Thyroid gland (tissue), 4 donors: Measurements from ENCODE around the gene CD1D. TPM values are rescaled to one million over a fixed set of nuclear protein-coding genes. Genes with fewer than 3 reads are reported as not detected.

Source experiments
- DNase-seq, 2 donors: peaks; one replicate each; pipeline ENCODE4 v3.0.0-alpha.2; 2019
- H3K27ac ChIP-seq, 3 donors: fragments of 200-600 bp; sonication (generic); 1 replicate in 2 of 3; 2 replicates in 1 of 3; pipeline ENCODE4 v1.5.1; 2016 to 2019; ENCODE audit warnings: mild to moderate bottlenecking in 1 of 3, moderate library complexity in 1 of 3
- H3K27me3 ChIP-seq: fragments of 200-600 bp; sonication (generic); one replicate; pipeline ENCODE4 v1.5.1; 2019
- H3K36me3 ChIP-seq, 2 donors: fragments of 200-600 bp; sonication (generic); one replicate each; pipeline ENCODE4 v1.5.1; 2016 to 2019
- H3K4me1 ChIP-seq, 2 donors: fragments of 200-600 bp; sonication (generic); one replicate each; pipeline ENCODE4 v1.5.1; 2017 to 2019
- H3K4me3 ChIP-seq, 3 donors: fragments of 200-600 bp; sonication (generic); replicated peaks in 1 of 3; 1 replicate in 2 of 3; 2 replicates in 1 of 3; pipeline ENCODE4 v1.5.1; 2016; ENCODE audit warnings: mild to moderate bottlenecking in 1 of 3
- H3K9me3 ChIP-seq: fragments of 200-600 bp; sonication (generic); one replicate; pipeline ENCODE4 v1.5.1; 2017
- POLR2A ChIP-seq, 2 donors: fragments of 450-650 bp; IDR thresholded peaks; one replicate each; pipeline ENCODE4 v1.6.1; 2017; ENCODE audit warnings: antibody characterized with exemption in 2 of 2, mild to moderate bottlenecking in 2 of 2, moderate library complexity in 1 of 2
- WGBS, 2 donors: methylation state at CpG; one replicate each; pipeline ENCODE4 v1.1.5; 2017; 5-methylcytosine and 5-hydroxymethylcytosine counted together
- intact Hi-C: fragments of 100-400 bp; cut with DNase I; formaldehyde crosslinking; loops from one replicate; pipeline ENCODE4 v1.15.1; 2023
- total RNA-seq, 4 donors: library from RNA; depleted of rRNA; stranded (reverse); fragments of >200 nt; gene quantifications; one replicate each; pipeline ENCODE4 v1.2.3, GENCODE V29; 2016
- TF ChIP-seq, protein P1 (sequence below), 6 experiments: fragments of 200-600 bp in 3 of 6; fragments of 450-650 bp in 3 of 6; sonication (generic) in 3 of 6; IDR thresholded peaks; one replicate each; pipeline ENCODE4 v1.5.1; 2016 to 2019; ENCODE audit warnings: antibody characterized with exemption in 6 of 6, mild to moderate bottlenecking in 2 of 6, inconsistent platforms in 1 of 6, moderate library complexity in 1 of 6

The CD1D gene
- total RNA-seq, 4 donors from 2014 or later = 0.45 to 2.8 (median 1.7) TPM

DNA sequence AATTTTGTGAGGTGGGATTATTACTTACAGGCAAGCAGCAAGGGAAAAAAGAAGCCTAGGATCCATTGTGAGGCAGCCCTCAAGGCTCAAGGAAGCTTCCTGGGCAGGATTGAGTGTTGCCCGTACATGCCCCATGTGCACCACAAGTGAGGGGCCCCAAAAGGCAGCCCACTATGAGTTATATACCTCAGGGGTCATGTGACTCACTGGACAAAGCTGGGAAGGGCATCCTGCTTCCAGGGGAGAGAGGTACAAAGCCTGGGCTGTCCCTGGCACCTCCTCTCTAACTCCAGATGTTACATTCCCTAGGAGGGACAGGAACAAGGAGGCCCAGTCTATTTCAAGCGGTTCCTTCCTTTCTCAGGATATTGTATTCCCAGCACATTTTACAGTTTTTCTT lies 34.0 kb upstream of the CD1D start:
- Histone ChIP-seq H3K27ac (peak overlapping the region in 2 of 3 donors; percentile 35 to 46), H3K4me3 (no peak overlapping the region), H3K36me3 (no peaks in the 10 kb centered on the region), H3K4me1 (peaks cover 0 to 7% of the 10 kb centered on the region in 2 donors), H3K9me3 (no peaks in the 10 kb centered on the region), H3K27me3 (no peaks in the 10 kb centered on the region)
- DNase-seq = no peak
- TF ChIP-seq POLR2A (IDR thresholded peaks at IDR 0.05) = no peak
- TF ChIP-seq, protein P1, sequence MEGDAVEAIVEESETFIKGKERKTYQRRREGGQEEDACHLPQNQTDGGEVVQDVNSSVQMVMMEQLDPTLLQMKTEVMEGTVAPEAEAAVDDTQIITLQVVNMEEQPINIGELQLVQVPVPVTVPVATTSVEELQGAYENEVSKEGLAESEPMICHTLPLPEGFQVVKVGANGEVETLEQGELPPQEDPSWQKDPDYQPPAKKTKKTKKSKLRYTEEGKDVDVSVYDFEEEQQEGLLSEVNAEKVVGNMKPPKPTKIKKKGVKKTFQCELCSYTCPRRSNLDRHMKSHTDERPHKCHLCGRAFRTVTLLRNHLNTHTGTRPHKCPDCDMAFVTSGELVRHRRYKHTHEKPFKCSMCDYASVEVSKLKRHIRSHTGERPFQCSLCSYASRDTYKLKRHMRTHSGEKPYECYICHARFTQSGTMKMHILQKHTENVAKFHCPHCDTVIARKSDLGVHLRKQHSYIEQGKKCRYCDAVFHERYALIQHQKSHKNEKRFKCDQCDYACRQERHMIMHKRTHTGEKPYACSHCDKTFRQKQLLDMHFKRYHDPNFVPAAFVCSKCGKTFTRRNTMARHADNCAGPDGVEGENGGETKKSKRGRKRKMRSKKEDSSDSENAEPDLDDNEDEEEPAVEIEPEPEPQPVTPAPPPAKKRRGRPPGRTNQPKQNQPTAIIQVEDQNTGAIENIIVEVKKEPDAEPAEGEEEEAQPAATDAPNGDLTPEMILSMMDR (IDR thresholded peaks at IDR 0.05) = no peak
- intact Hi-C loops = no loop called here
- 80 to 95% methylated on average over 2 of the region's 2 CpGs for WGBS, 2 donors

DNA sequence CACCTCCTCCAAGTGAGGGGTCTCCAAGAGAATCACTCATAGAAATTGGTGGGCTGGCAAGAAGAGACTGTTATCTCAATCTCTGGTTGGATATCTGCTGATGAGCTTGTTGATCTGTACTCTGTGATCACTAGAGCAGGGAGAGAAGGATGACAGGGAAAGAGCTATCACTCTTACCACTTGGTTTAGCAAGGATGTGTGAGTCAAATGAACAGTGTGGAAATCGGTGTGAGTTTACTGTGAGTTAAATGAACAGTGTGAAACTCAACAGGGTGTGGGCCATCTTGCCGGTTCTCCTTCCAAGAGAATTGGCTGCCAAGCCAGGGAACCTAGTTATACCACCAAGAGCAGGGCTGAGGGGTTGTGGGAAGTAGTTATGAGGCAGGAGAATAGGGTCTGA lies 33.3 kb upstream of the CD1D start:
- Histone ChIP-seq H3K4me3 (no peak overlapping the region), H3K9me3 (no peaks in the 10 kb centered on the region), H3K4me1 (peaks cover 0 to 7% of the 10 kb centered on the region in 2 donors), H3K27ac (peak overlapping the region in 2 of 3 donors; percentile 46 to 62), H3K36me3 (no peaks in the 10 kb centered on the region), H3K27me3 (no peaks in the 10 kb centered on the region)
- no peak for TF ChIP-seq POLR2A (IDR thresholded peaks at IDR 0.05)
- TF ChIP-seq, protein P1 (IDR thresholded peaks at IDR 0.05) = no peak
- DNase-seq = no peak
- 78 to 80% methylated on average over 2 of the region's 2 CpGs for WGBS, 2 donors
- intact Hi-C loops = no loop called here

DNA sequence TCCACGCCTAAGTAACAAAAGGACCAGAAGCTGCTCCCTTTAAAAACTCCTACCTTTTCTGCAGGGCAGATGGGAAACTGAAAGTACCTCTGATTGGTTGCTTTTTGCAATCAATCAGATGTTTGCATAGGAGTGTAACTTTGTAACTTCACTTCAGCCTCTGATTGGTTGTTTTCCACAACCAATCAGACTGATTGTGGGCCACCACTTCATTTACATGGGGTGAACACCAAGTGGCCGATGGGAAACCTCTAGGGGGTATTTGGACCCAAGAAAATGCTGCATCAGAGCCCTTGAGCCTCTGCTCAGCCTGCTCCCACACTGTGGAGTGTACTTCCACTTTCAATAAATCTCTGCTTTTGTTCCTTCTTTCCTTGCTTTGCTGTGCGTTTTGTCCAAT lies 32.8 kb upstream of the CD1D start:
- no peaks in the 10 kb centered on the region for H3K36me3 ChIP-seq
- H3K27me3 ChIP-seq = no peaks in the 10 kb centered on the region
- DNase-seq = no peak
- 86 to 89% methylated on average over 3 of the region's 3 CpGs for WGBS, 2 donors
- no peak overlapping the region for H3K4me3 ChIP-seq
- TF ChIP-seq, protein P1 (IDR thresholded peaks at IDR 0.05) = no peak
- TF ChIP-seq POLR2A (IDR thresholded peaks at IDR 0.05) = no peak
- peaks cover 0 to 7% of the 10 kb centered on the region in 2 donors for H3K4me1 ChIP-seq
- H3K27ac ChIP-seq = peak overlapping the region in 2 of 3 donors; percentile 3 to 62
- no peaks in the 10 kb centered on the region for H3K9me3 ChIP-seq
- intact Hi-C loops = no loop called here

DNA sequence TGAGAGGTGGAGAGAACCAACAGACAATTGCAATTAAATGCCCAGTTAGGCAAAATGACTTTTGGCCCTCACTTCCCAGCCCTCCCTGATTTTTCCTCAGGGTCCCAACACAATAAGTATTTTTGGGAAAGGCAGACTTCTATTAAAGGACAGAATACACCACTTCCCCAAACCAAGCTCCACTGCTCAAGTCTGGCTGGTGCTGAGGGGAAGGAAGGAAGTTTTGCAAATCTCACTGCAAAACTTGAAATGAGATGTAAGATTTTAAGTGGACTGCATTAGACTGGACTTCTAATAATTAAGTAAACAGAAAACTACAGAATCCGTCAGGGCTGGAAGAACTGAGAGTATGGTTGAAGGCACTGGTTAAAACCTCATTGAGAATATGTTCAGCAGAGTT lies 32.2 kb upstream of the CD1D start:
- no peak for TF ChIP-seq POLR2A (IDR thresholded peaks at IDR 0.05)
- TF ChIP-seq, protein P1 (IDR thresholded peaks at IDR 0.05) = no peak
- H3K36me3 ChIP-seq = no peaks in the 10 kb centered on the region
- no peak overlapping the region for H3K4me3 ChIP-seq
- no peak for DNase-seq
- 66 to 82% methylated on average over 1 of the region's 1 CpG for WGBS, 2 donors
- H3K4me1 ChIP-seq = peaks cover 0 to 7% of the 10 kb centered on the region in 2 donors
- intact Hi-C loops = no loop called here
- peak overlapping the region in 2 of 3 donors; percentile 3 to 62 for H3K27ac ChIP-seq
- no peaks in the 10 kb centered on the region for H3K9me3 ChIP-seq
- no peaks in the 10 kb centered on the region for H3K27me3 ChIP-seq

DNA sequence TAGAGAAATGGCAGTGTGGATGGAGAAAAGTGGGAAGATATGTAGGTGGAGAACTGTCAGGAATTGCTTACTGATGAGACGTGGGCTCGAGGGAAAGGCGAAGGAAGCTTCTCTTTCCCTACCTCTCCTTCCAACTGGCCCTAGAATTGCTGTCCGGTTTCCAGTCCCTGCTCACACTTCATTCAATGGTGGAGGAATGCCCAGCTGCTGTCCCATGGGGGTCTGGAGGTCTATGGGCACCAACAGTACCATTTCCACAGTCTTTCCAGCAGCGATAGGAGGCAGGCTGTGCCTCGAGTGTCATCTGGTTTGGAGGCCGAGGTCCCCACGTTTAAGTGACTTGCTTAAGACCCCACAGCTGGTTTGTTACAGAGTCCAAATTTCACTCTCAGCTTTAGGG lies 31.5 kb upstream of the CD1D start:
- H3K4me3 ChIP-seq = peak overlapping the region in 1 of 3 donors; percentile 9
- WGBS, 2 donors = 38 to 54% methylated on average over 8 of the region's 8 CpGs

More for the DNA sequence above, 31.5 kb upstream of the CD1D start:
- peak in 1 of 2 donors; percentile 8 for DNase-seq
- Histone ChIP-seq H3K4me1 (peaks cover 0 to 7% of the 10 kb centered on the region in 2 donors), H3K27ac (peak overlapping the region in 2 of 3 donors; percentile 21 to 62), H3K27me3 (no peaks in the 10 kb centered on the region), H3K36me3 (no peaks in the 10 kb centered on the region), H3K9me3 (no peaks in the 10 kb centered on the region)
- intact Hi-C loops = no loop called here
- TF ChIP-seq, protein P1 (IDR thresholded peaks at IDR 0.05) = no peak
